Measurements from ENCODE around the gene SH3BP5L.
"Not testable (repeated sequence)": the region's sequence is repeated elsewhere in the genome, so short reads cannot be mapped to it uniquely, and the experiment has no call there.

Gene SH3BP5L

DNA sequence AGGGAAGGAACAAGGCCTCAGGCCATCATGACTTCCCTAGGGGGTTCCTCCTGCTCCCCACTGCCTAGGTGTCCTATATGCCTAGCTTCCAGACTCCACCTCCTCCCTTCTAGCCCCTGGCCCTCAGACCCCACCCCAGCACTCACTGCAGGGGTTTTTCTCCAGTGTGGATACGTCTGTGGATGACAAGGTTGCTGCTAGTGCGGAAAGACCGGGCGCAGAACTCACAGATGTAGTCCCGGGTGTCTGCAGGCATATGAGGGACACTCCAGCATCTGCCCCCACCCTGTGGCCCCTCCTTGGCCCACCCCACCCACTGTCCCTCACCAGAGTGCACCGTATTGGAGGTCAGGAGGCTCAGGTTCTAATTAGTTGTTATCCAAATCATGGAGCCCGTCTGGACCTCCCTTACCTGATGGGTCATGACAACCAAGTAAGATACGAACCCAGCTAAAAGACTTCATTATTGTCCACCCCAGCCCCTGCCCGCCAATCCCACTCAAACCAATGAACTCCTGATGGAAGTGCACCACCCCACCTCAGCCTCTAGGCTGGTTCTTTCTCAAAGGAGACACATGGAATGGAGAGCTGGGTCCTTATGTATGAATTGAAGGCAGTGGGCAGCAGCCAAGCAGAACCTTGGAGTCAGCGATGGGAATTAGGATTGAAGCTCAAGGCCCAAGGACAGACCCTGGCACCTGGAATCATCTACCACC lies 25.0 kb upstream of the SH3BP5L start:
- DNase-seq = no peak

DNA sequence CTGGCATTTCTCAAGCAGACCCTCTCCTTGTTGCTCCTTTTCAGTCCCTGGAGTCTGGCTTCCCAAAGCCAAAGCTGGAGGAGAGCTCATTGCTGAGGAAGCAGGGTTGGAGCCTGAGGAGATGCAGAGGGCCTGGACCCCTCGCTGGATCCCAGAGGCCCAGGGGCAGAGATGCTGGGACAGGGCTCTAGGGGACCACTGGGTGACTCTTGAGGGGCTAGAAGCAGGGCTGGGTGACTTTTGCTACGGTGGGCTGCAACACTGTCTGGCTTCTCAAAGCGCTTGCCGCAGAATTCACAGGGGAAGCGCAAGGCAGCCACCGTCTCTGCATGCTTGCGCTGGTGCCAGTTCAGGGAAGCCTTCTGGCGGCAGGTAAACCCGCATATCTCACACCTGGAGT lies 24.4 kb upstream of the SH3BP5L start:
- DNase-seq = no peak

DNA sequence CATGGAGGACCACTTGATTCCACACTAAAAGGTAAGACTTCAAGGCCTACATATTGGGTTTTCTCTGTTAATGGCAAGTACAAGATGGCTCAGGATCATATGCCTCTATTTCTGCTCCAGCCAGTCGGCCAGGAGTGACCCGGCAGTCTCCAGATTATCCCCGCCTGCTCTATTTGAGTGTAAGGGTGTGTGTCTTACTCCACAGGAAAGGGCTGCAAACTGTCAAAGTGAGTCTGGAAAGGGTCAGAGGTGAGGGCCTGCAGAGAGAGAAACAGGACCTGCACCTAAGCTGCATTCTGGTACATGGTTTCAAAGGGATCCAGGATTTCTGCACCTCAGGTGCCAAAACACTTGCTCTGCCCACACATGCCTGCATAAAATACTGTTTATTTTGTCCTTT lies 23.9 kb upstream of the SH3BP5L start:
- DNase-seq = no peak

DNA sequence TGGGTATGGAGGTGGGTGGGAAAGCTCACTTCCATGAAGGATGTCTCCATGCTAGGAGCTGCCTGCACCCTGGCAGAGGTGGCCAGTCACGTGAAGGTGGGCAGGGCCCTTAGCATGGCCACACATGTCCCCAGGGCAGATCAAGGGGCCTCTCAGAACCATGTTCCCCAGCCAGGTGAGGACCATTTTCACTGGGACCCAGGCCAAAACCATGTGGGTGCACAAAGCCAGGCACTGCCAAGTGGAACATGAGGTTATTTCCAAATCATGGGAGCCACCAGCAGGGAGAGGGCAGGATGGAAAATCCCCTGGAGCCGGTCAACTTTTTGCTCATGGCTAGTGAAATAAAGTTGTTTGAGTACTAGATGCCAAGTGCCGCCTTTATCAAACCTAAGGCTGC lies 23.4 kb upstream of the SH3BP5L start:
- DNase-seq = no peak

DNA sequence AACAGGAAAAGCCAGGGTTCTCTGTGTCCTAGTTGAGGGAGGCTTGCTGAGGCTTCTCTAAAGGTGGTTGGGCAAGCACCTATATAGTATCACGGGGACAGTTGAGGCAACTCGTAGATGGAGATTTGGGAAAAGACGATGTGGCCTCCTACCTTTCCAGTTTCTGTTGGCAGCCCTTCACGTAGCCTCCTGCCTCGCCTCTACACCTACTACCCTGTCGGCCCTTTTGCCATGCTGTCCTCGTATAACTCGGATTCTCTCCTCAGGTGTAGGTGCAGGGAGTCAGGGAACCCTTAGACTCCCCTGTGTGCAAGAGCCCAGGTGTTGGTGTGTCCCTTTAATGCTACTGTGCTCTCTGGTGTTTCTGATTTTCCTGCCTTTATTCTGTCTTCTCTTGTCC lies 22.9 kb upstream of the SH3BP5L start:
- no peak for DNase-seq

DNA sequence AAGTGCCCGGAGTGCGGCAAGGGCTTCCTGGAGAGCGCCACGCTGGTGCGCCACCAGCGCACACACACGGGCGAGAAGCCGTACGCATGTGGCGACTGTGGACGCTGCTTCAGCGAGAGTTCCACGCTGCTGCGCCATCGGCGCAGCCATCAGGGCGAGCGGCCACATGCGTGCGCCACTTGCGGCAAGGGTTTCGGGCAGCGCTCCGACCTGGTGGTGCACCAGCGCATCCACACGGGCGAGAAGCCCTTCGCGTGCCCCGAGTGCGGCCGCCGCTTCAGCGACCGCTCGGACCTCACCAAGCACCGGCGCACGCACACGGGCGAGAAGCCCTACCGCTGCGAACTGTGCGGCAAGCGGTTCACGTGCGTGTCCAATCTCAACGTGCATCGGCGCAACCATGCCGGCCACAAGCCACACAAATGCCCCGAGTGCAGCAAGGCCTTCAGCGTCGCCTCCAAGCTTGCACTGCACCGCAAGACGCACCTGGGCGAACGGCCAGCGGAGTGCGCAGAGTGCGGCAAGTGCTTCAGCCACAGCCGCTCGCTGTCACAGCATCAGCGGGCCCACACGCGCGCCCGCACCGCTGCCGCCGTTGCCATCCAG lies 22.3 kb upstream of the SH3BP5L start:
- no peak for DNase-seq

DNA sequence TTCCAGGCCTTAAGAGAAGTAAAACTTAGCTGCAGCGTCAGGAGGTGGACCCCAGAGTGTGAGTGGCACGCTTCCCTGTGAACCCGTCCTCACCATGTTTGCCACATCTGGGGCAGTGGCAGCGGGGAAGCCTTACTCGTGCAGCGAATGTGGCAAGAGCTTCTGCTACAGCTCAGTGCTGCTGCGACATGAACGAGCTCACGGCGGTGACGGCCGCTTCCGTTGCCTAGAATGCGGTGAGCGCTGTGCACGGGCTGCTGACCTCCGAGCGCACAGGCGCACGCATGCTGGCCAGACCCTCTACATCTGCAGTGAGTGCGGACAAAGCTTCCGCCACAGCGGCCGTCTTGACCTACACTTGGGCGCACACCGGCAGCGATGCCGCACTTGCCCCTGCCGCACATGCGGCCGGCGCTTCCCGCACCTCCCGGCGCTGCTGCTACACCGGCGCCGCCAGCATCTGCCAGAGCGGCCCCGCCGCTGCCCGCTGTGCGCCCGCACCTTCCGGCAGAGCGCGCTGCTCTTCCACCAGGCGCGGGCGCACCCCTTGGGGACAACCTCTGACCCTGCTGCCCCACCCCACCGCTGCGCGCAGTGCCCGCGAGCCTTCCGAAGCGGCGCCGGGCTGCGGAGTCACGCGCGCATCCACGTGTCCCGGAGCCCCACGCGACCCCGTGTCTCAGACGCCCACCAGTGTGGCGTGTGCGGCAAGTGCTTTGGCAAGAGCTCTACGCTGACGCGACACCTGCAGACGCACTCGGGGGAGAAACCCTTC lies 21.7 kb upstream of the SH3BP5L start:
- no peak for DNase-seq

DNA sequence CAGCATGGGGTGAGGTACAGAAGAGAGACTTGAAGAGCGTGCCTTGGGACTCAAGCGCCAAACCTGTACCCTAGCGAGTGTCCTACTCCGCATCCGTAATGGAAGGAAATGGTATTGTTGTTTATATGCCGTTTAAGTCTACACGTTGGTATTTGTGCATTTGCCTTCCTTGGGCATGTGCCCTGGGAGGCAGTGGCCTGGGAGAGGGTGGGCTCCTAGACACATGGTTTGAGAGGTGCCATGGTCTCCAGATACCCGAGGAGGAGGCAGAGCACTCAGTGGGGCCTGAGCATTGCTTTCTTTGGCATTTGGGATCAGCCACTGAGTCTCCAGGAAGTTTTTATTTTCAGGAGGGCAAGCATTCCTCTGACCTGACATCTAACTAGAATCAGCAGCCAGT lies 18.8 kb upstream of the SH3BP5L start:
- no peak for DNase-seq

DNA sequence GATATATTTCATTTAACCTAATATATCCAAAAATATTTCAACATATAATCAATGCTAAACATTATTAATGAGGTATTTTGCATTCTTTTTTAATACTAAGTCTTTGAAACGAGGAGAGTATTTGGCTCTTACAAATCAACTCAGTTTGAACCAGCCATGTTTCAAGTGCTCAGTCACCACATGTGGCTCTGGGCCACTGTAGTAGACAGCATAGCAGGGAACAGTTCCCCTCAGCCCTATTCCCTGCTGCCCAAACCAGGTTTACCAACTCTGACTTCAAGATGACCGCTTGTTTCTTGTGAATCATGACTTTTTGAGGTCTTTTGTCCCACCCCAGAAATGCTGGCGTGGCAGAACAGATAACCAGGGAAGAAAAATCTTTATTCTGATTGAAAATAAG lies 18.0 kb upstream of the SH3BP5L start:
- DNase-seq = no peak

DNA sequence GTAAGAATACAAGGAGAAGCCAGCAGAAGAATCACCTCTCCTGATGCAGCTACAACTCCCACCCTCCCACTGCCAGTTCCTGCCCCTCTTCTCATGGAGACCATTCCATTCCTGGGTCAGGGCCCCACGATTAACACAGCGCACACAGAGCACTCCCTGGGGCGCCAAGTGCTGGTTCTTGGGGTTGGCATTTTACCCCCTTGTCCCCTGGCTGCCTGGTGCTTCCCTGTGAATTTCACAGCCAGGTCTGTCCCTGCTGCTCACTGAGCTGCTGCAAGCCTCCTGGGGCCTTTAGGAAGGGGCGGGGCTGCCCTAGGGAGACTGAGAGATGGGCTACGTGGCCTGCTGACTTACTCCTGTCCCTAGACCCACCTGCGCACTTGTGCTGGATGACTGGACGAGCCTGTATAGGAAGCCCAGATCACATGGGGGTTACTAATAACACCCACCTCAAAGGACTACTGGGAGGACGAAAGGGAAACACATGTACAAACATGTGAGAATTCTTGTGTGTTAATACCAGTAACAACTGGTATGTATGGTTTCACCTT lies 17.1 kb upstream of the SH3BP5L start:
- no peak for DNase-seq

DNA sequence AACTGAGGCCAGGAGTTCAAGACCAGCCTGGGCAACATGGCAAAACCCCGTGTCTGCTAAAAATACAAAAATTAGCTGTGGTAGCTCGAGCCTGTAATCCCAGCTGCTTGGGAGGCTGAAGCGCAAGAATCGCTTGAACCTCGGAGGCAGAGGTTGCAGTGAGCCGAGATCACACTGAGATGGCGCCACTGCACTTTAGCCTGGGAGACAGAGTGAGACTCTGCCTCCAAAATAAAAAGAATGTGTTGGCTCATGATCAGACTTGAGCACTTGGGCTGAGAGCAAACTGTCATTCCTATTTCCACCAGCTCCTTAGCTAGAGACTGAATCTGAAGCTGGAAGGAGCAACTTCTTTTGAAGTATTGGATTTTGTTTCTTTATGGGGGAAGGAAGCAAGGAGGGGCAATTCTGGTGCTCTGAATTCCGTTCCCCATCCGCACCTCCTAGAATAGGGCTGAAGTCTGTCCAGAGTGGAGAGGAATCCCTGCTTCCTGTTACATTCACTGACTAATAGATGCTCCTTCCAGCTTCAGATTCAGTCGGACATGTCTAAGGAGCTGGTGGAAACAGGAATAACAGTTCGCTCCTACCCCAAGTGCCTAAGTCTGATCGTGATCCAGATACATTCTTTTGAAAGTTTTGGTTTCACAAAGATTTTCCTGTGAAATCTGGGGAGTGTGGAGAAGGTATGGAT lies 16.1 kb upstream of the SH3BP5L start:
- no peak for DNase-seq

DNA sequence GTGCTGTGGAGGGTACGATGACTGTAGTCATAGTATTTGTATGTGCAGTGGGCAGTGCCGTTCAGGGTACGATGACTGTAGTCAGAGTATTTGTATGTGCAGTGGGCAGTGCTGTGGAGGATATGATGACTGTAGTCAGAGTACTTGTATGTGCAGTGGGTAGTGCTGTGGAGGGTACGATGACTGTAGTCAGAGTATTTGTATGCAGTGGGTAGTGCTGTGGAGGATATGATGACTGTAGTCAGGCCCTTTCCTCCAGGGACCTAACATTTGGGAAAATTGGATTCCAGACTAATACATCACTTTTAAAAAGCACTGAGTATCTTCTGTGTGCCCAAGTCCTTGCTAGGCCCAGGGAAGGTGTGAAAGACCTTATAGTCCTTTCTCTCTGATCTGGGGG lies 15.2 kb upstream of the SH3BP5L start:
- DNase-seq = no peak

DNA sequence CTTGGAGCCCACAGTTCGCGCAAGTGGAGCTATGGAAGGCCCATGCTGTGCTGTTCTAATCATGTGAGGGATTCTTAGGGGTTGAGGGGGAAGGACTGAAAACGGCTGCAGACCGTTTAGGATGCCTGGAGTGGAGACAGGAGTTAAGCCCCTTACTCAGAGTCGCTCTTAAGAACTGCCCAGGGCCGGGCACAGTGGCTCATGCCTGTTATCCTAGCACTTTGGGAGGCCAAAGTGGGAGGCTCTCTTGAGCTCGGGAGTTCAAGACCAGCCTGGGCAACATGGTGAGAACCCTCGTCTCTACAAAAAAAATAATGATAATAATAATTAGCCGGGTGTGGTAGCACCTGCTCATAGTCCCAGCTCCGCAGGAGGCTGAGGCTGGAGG lies 13.4 kb upstream of the SH3BP5L start:
- no peak for DNase-seq

DNA sequence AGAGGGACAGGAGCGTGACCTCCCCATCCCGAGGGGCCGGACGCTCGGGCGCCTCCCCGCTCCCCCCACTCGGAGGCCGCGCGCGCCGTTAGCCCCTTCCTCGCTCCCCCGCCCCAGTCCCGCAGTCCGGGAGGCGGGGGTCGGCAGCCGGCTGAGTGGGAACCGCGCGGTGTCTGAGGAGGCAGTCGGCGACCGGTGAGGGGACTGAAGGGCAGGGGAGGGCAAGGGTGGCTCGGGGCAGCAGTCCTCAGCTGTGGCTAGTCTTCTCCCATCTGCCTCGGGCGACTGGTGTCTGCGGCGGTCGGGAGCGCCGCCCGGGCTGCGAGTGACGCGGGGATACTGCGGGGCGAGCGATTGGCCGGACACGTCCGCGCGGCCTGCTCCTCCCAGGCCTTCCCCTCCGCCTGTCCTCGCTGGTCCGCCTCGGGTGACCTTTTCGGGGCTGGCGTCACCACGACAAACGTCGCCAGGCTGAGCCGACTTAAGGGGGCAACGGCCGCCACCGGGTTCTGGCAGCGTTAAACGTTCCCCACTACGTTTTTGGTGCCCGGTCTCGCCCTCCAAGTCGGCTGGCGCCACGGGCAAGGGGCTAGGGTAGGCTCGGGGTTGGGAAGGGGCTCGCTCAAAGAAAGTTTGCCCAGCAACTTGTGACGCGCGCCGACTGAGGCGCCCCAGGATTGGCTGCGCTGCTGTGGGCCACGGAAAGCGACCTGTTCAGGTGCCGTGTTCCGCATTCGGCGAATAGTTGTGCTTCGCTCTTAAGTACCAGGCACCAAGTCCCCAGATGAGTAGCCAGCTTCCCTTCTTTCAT lies 12.8 kb upstream of the SH3BP5L start:
- DNase-seq = peak; percentile 89

DNA sequence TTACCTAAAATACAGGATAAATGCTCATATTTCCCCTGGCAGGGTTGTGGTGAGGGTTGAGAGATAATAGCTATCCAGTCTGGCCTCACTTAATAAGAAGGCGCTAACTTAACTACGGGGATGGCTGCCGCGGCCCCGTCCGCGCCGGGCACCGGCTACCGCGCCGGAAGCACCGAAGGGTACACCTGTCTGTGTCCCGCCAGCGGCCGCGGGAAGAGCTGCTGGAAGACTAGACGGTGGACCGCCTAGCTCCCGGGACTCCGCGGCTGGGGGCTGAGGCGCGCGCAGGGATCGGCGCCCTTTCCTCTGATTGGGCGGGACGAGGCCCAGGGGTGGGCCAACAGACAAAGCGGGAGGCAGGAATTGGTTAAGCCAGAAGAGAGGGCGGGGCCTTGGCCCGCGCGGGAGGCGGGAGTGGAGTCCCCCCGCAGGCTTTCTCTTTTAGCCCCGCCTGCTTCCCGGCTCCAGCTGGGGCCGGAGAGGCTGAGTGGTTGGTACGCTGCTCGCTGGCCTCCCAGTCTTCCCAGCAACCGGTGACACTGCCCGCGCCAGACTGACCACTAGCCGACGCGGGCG lies 12.2 kb upstream of the SH3BP5L start, which contains the start of gene ZNF672:
ZNF672 (plus strand) TSS at position 444 of the 576 bp plus-strand sequence. CDS start 9,051 bp downstream, outside the sequence.
- peak; percentile 97 for DNase-seq

DNA sequence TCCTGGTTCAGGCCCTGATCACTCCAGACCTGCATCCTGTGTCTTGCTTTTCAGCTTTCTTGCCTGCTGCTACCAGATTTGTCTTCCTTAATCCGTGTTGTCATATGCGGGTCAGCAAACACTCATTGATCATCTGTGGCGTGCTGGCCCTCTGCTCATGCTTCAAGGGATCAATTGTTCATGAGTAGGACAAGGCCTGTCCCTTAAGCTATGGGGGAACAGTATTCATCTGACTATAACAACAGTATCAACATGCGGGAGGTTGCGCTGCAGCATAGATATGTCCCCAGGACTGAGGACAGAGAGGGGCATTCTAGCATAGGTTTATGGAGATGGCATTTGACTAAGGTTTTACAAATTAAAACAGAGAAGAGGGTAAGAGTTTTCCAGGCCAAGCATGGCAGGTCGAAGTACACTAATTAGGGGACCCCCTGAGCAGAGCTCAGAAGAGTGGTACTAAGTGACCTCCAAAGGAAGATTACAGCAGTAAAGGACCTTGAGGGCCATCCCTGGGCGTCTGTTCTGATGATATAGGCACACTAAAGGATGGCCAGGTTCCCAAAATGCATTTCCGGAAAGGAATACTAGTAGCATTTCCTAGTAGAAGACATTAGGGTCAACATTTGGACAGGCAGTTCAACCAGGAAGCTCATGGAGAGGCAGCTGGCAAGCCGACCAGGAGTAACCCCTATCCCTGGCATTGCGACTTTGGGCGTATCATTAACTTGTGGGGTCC lies 11.5 kb upstream of the SH3BP5L start:
- DNase-seq = no peak

DNA sequence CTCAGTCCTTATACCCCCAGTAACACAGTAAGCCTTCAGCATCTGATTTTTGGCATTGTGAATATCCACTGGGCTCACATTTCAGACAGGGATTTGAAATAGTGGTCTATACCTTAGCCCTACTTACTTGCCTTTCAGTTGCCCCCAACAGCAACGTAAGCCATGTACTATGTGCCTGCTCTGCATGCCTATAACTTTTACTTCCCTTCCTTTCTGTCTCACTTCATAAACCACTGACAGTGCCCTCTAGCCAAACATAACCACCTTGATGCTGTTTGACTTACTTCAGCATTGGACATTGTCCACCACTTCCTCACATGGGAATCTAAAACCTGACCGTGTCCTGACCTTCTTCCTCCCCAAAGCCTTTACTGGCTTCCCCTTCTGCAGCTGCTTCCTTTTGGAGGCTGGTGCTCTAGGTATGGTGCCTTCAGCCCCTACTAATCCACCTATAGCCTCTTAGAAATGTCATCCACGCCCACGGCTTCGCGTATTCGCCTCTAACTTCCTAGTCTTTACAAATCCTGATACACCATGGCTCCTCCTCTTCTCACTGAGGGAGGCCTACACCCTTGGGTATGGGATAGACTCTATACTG lies 8.7 kb upstream of the SH3BP5L start:
- no peak for DNase-seq

DNA sequence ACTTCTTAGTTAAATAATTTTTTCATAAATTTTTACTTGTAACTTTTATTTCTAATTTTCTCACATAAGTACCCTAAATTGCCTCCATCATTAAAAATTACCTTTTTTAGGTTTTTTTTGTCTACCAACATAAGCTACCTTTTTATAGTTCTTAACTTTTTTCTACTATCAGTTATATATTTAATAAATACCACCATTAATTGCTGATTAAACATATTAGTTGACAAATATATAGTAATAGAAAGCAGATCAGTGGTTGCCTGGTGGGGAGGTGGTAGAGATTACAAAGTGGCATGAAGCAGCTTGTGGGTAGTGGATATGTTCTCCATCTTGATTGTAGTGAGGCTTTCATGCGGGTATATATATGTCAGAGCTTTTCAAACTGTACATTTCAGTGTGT lies 6.1 kb upstream of the SH3BP5L start:
- DNase-seq = no peak

DNA sequence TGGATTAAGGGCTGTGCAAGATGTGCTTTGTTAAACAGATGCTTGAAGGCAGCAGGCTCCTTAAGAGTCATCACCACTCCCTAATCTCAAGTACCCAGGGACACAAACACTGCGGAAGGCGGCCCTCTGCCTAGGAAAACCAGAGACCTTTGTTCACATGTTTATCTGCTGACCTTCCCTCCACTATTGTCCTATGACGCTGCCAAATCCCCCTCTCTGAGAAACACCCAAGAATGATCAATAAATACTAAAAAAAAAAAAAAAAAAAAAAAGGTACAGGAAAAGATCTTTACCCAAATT lies 5.0 kb upstream of the SH3BP5L start:
- not testable (repeated sequence) for DNase-seq

DNA sequence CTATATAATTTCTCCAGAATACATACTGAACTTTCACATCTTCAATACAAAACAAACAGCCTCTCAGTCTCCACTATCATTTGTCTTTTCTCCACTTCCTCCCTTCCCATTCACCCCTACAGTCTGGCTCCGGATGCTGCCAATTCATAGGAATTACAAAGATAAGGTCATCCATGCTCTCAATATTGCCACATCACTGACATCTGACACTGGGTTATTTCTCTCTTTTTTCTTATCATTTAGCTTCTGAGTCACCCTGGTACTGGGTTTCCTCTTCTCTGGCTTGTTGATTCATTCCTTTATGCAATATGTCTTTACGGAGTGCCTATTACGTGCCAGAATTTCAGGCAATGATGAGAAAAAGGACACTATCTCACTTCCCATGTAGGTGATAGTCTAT lies 3.1 kb upstream of the SH3BP5L start:
- DNase-seq = no peak

DNA sequence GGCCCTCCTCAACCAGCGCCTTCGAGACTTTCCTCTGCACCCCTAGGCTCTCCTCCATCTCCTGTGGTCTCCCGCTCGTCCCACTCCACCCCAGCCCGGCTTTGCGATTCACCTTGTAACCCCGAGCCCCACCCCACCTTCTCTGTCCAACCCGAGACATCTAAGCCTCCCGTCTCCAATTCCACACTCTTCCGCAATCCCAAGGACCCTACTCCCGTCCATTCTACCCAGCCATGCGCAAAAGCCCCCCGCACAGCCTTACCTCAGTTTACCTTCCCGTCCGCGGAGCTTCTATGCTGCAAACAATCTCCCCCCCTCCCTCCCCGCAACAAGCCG lies 174 bp downstream of the SH3BP5L start:
- no peak for DNase-seq
